GM19463 (cell line): ENCODE data around the gene MTM1.
A peak's percentile ranks its signal among the peaks of the same experiment; 100 is the strongest.

ENCODE experiments used
- ATAC-seq: cut with Tn5 transposase; IDR thresholded peaks from one replicate; pipeline ENCODE4 v1.9.1; 2021; ENCODE audit warnings: mild to moderate bottlenecking, moderate library complexity; ENCODE audit not compliant: unreplicated experiment

The MTM1 gene

GRCh38 chrX:150568320-150569154, at the start of gene MTM1:
Gene MTM1, plus strand, starts transcription at chrX:150568621. Its CDS starts 23,994 bp downstream, at chrX:150592615.
- peak; percentile 89 for ATAC-seq

GRCh38 chrX:150522494-150522893, 45.9 kb upstream of the MTM1 start:
- ATAC-seq, result no peak

- ATAC-seq, result no peak
Measured at GRCh38 chrX:150525061-150525919, 43.1 kb upstream of the MTM1 start.

DNA sequence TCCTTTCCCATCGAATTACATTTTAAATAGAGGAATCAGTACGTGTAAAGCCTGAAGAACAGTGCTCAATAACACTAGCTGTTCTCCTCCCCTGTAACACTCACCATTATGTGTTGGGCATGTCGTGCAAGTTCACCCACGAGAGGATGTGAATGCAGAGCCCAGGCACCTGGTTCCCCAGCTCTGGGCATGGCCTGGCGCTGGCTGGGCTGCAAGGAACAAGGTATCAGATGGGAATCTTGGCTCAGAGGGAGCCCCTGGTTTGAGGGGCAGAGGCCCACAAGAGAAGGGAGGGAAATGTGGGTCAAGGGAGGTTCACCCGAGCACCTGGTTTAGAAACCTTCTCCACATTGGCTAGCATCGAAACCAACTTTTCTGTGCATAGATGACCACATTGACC, 41.7 kb upstream of the MTM1 start:
- ATAC-seq, result no peak

- ATAC-seq, result no peak
Measured at GRCh38 chrX:150527108-150527507, 41.3 kb upstream of the MTM1 start.

- no peak for ATAC-seq
Measured at GRCh38 chrX:150529587-150529986, 38.8 kb upstream of the MTM1 start.

DNA sequence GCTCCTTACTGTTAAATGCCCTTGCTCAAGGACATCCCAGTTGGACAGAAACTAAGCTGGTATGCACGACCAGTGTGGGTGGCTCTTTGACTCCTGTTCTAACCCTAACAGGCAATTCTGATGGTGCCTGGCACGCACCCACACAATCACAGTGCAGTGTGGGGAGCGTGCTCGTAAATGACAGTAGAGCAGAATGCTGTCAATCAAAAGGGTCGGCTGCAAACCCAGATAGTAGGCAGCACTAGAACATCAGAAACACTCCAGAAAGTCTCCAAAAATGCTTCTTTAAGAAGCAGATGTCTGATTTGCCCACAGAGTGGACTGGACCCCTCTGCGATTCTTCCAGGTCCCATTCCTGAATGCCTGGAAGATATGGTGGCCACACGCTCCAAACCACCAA, 37.6 kb upstream of the MTM1 start:
- no peak for ATAC-seq

DNA sequence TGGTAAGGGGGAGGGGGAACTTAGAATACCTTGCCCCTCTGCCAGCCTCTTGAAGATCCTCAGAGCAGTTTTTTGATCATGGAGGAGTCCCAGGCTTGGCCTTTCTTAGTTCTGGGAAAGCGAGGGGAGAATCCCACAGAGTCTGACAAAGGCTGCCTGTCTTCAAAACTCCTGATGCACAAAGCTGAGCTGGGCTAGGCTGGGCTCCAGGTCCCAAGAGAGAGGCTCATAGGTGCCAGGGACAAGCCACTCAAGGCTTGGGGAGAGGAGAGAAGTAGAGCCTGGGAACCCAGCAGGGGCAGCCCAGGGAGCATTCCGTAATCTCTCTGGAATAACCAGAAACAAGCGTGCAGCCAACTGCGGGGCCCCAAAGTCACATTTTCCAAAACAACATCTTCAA, 37.0 kb upstream of the MTM1 start:
- no peak for ATAC-seq

- ATAC-seq, result no peak
Measured at GRCh38 chrX:150533863-150534262, 34.6 kb upstream of the MTM1 start.

GRCh38 chrX:150536455-150537116, 31.8 kb upstream of the MTM1 start:
- no peak for ATAC-seq

DNA sequence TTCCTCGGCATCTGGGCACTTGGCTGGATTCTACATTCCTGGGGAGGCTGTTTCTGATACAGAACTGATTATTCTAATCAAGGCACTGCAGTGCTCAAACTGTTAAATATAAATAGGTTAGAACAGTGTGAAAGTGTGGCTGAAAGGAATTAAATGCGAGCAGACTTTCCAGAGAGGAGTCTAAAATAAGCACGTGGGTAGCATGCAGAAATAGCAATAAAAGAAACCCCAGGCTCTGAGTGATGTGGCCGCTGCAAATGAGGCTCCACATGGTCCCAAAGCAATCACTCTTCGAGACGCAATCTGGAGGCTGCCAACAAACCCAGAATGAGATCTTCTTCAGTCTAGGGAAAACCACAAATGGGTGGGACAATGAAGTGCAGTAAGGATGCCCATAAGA, 30.6 kb upstream of the MTM1 start:
- no peak for ATAC-seq

DNA sequence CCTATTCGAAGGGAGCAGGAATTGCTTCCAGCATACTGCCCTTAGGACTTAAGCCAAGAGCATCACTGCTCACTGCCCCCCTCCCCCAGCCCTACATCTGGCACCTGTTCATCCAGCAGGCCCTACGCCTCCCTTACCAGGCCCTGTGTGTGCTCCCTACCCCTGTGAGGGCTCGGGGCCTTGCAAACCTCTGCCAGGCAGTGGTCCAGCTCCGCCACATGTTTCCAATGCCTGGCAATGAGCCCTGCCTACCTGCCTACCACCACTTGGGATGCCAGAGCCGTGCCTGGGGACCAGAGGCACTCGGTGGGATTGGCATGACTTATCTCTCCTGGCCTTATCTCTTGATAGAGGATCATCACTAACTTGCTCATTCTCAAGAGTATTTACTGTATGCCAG, 27.5 kb upstream of the MTM1 start:
- ATAC-seq, result no peak

GRCh38 chrX:150542846-150543229, 25.6 kb upstream of the MTM1 start:
- peak; percentile 34 for ATAC-seq

- ATAC-seq, result peak; percentile 60
Measured at GRCh38 chrX:150543230-150544155, 24.9 kb upstream of the MTM1 start.

- no peak for ATAC-seq
Measured at GRCh38 chrX:150544222-150544787, 24.1 kb upstream of the MTM1 start.

DNA sequence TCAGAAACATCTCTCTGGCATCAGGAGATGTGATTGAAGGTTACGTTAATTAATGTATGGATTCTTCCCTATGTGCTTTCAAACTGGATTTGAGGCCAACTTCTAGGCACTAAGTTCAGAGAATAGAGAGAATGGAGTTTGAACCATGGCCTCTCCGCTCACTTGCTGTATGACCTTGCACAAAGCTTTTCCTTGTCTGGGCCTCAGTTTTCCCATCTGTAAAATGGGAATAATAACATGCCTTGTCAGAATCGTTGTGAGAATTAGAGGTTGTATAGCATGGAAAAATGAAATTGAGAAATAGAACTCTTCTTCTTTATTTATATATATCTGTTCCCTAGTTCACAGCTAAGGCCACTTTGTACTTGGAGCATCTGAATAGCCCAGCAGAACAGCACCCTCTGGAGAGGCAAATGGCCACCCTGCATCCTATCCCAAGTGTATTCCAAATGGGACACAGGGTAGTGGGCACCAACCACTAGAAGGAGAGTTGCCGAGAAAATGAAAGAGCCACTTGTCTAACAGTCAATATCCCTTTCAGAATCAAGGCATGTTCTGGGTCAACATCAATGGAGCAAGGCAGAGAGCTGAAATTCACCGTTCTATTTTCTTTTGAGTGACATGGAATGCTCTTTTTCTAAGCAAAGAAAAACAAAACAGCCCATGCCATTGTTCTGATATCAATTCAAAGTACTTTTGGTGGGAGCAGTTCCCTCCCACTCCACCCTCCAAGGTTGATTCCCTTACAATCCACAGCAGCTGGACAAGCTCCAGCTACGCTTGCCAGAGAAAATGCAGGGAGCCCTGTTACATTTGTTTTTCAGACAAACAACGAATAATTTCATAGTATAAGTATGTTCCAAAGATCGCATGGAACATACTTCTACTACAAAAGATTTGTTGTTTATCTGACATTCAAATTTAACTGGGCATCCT, 23.3 kb upstream of the MTM1 start:
- ATAC-seq, result no peak

DNA sequence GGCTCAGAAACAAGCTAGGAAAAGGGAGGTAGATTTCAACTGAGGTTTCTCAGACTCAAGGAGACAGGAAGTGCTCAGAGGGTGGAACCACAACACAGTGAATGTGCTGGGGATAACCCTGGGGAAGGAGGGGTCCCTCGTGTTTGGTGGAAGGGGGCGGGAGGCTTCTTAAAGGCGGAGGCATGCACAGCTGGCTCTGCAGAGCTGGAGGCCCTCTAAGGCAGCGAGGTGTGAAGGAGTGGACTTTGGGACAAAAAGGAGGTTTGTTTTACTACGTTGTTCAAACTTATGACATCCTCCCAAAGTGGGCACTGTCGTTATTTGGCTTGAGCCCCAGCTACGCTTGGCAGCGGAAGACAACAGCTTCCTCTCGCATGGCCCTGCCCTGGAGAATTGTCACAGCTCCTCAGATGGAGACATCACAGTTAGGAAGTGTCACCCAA, 21.7 kb upstream of the MTM1 start:
- no peak for ATAC-seq

DNA sequence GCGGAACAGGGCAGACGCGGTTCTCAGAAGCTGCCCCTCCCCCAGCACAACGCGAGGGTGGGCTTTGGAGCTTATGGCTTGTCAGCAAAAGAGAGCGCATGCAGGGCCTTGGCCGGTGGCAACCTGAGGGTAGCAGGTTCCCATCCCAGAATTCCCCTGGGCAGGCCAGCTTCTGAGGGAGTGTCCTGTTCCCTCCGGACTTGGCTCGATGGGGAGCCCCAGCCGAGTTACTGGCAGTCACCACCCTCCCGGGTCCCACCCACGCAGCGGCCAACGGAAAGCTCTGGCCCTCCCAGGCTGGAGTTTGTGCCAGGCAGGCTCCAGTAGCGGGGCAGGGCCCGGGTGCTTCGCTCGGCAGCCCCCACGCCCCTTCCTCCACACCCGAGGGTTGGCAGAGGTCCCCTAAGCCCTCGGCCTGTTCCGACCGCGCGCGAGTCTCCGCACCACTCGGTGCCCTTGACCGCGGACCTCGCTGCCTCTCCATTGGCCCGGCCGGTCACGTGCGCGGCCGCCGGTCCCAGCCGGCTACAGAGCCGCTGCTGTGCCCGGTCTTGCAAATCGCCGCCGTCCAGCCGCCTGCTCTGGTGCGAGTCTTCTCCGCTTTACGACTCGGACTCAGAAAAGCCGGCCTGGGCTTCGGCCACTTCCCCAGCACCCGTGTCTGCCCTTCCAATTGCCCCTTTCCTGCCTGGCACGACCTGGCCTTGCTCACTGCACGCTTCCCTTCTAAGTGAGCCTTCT, 20.9 kb upstream of the MTM1 start:
- peak; percentile 30 for ATAC-seq
